GM21529 (cell line): ENCODE results near the gene ZDHHC1.

Experiments used
- ATAC-seq: cut with Tn5 transposase; IDR thresholded peaks from one replicate; pipeline ENCODE4 v1.9.1; 2021; ENCODE audit not compliant: unreplicated experiment

ZDHHC1 gene

DNA sequence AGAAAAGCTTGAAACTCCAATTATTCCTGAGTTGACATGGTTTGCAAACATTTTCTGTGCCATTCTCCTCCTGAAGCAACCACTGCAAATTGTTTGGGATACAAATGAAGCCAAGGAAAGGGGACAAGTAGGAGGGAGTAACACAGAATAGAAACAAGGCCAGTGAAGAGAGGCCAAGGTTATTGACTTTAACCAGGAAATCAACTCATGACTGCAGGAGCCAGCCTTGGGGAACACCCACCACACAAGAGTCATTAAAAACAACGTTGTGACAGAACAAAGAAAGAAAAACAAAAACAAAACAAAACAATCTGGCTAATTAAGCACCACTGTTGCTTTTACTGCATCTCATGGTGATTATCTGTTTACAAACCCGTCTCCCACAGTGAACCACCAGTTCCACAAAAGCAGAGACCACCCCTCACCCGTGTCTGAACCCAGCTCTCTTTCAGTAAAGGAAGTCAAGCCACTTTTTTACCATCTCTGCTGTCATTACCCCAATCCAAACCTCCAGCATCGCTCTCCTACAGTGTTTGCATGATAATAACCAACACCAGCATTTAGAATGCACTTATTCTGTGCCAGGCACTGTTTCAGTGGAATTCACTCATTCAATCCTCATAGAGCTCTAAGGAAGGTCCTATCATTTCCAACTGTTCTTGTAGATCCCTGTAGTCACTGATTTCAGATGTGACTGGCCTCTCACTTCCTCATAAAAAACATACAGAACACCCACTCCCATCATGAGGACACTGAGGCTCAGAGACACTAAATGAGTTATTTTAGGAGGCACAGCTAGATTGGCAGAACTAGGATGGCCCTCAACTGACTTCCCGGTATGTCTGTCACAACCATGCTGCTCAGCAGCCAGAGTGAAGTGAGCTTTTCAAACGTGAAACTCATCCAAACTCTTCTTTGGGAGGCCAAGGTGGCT, 2.0 kb downstream of the ZDHHC1 start:
- no peak for ATAC-seq

DNA sequence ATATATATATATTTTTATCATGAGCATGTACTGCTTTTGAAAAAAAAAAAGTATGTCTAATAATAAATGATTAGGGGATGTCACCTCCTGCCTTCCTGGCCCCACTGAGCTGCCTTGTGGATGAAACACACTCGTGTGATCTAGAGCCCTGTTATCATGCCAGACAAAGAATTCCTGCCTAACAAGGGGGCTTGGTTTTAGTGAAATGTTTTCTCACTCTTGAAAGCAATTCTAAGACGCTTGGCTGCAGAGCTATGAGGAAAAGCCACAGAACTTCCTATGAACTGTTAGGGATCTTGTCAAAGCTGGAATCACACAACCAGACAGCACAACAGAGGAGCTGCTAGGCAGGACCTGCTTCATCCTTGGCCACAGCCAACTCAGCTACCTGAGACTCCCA, 4.0 kb downstream of the ZDHHC1 start:
- no peak for ATAC-seq

DNA sequence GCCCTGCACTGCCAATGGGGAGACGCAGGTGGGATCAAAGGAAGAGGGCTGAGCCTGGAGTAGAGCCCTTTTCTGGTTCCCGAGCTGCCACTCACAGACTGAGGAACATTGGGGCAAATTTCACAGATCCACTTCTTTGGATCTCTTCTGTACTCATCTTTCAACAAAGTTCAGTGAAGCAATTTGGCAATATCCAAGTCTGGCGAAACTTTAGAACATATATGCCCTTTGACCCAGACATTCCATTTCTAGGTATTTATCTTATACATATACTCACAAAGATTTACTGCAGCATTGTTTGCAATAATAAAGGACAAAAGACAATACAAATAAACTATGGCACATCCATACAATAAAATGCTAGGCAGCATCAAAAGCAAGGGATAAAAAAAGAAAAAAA, 4.9 kb downstream of the ZDHHC1 start:
- no peak for ATAC-seq

DNA sequence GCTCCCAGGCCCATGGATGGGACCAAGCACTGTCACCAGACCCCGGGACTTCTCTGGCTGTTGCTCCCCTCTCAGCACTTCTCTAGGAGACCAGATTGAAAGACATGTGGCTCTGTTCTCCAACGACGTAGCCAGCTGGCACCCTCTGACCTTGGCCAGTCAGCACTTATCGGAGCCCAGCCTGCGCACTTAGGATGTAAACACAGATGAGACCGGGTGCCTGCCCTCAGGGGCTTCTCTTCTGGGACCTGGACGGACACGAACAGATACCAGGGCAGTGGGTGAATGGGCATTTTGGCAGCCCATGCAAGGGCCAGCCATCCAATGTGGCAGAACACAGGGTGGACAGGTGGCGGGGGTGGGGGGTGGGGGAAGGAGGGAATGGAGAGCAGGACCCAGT, 6.6 kb downstream of the ZDHHC1 start:
- no peak for ATAC-seq

DNA sequence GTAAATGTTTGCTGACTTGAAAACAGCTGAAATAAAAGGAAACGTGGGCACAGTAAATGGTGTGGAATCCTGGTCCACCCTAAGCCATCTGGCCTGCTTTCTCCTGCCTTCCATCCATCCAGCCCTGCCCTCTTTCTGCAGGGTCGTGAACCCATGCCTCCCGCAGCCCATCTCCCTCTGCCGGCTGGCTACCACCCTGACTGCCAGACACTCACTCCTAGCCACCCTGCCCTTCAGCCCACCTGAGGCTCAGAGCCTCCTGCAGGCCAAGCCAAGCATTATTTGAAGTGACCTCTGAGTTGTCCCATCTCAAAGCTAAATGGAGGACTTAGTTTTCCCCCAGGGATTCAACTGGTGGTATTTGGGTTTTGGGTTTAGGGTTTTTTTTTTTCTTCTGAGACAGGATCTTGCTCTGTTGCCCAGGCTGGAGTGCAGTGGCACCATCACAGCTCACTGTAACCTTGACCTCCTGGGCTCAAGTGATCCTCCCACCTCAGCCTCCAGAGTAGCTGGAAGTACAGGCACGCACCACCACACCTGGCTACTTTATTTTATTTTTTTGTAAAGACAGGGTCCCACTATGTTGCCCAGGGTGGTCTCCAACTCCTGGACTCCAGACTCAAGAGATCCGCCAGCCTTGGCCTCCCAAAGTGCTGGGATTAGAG, 8.4 kb downstream of the ZDHHC1 start:
- no peak for ATAC-seq

DNA sequence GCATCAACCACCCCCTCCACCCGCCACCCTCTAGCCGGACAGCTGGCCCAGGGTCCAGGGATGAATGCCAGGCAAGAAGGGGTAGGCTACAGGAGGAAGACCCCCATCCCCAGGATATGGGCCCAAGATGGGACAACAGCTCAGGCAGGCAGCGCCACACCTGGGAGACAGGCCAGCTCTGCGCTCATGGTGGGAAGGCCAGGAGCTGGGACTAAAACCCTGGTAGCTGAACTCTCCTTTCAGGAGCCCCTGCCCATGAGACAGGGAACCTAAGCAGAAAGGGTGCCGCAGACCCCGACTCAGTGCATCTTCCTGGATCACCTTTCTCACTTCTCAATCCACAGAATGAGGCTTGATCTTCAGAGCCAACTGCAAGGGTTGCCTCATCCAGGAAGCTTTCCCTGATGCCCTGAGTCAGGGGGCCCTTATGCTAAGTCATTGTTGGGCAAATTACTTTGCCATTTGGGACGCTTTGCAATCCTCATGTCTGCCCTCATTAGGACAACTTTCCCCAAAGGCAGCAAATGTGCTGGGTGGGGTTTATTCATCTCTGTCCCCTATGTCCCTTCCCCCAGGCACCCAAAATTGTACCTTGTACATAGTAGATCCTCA, 9.0 kb downstream of the ZDHHC1 start:
- no peak for ATAC-seq

DNA sequence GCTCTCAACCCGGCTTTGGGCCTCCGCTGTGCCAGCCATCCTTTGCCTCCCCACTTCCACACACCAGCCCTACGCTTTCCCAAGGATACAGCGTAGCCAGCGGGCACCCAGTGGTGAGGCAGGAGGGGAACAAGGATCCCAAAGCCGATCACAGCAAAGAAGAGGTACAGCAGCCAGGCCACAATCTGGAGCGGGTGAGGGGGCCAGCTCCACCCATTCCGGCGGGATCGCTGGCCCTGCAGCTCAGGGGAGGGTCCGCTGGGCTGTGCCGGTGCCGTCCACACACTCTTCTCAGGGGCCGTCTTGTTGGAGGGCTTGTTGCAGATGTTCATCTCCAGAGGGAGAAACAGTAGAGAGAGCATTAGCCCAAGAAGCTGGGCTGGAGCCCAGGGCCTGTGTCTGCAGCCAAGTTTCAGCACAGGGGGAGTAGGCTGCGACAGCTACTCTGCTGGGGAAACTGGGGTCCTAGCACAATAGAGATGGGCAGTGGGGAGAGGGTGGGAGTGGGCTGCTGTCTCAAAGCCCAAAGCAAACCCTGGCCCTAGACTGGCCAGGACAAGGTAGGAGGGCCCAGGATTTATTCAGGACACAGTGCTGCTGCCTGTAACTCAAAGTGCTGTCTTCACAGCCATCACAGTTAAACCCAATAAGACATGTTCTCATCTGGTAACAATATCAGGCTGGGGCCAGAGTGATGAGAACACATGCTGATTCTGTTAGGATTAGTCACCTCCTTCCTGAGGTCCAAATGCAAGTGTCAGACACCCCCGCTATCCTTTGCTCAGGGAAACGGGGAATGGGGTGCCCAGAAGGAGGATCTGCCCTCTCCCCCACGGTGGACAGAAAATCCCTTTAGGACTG, 9.9 kb downstream of the ZDHHC1 start:
- ATAC-seq: no peak

DNA sequence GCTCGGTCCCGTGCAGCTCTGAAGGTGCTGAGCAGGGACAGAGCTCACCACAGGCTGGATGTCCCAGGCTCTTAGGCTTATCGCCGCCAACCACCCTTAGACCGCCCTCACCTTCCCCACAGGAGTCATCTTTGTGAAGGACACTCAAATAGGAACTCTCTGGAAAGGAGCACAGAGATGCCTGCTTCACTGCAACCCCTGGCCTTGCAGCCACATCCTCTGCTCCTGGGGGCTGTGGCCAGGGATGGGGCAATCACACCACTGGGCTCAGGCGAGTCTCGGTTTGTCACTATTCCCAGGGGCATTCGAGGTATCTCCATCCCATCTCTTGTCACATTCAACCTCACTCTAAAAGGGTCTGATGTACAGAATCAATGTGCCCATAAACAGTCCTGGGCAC, 10.9 kb downstream of the ZDHHC1 start:
- ATAC-seq: no peak

DNA sequence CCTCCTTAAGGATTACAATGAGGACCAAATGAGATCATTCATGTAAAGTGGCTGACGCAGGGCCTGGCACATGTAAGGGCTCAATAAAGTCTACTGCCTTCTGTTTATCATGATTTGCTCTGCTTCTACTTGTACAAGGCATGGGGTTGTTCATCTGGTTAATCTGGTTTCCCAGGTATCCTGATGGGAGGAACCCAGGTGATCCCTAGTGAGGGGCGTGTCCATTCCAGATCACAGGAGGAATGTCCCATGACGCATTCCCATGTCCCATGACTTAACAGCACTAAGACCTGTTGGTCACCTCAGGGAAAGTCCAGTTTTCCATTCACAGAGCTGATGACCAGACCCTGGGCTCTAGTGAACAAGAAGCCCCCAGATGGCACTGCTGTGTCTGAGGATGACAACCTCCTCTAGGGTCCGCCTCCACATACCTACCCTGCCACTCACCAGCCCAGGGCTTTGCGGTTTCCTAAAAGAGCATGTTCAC, 11.5 kb downstream of the ZDHHC1 start:
- ATAC-seq: no peak

DNA sequence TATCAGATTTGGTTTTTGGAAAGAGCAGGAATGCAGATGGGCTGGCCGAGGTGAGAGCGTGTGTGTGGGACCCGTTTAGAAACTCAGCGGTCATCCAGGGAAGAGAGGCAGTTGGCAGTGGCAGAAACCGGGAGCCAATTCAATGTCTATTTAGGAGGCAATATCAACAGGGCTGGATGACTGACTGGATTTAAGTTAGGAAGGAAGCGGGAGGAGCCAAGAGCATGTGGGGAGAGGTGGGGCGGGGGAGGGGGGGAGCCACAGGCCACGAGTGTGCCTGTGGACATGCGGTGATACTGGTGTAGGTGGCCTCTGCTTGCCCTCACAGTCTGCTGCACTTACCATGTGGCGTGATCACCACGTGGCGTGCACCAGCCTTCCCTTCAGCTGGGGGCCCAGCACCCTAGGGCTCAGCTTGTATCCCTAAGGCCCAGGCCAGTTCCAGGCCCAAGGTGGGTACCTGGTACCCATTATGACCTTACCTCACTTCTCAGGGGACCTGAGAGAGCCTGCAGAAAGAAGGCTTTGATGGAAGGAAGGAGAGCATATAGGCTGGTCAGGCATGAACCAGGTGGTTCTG, 12.2 kb downstream of the ZDHHC1 start:
- ATAC-seq: no peak

DNA sequence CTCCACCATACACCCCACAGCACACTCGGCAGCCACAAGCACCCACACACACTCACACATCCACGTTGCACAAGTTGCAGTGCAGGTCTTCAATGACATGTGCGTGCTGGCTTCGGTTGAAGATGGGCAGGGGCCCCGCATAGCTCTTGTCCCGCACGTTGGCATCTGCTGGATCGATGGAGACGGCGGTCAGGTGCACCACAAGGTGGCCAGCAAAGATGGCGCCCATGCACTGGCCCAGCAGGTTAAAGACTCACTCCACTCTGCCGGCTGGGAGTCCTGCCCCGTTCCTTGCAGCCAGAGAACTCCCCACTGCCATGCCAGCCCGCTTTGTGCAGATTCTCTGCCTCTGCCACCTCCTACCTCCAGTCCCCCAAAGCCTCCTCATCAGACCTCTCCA, 15.4 kb downstream of the ZDHHC1 start:
- ATAC-seq: no peak

DNA sequence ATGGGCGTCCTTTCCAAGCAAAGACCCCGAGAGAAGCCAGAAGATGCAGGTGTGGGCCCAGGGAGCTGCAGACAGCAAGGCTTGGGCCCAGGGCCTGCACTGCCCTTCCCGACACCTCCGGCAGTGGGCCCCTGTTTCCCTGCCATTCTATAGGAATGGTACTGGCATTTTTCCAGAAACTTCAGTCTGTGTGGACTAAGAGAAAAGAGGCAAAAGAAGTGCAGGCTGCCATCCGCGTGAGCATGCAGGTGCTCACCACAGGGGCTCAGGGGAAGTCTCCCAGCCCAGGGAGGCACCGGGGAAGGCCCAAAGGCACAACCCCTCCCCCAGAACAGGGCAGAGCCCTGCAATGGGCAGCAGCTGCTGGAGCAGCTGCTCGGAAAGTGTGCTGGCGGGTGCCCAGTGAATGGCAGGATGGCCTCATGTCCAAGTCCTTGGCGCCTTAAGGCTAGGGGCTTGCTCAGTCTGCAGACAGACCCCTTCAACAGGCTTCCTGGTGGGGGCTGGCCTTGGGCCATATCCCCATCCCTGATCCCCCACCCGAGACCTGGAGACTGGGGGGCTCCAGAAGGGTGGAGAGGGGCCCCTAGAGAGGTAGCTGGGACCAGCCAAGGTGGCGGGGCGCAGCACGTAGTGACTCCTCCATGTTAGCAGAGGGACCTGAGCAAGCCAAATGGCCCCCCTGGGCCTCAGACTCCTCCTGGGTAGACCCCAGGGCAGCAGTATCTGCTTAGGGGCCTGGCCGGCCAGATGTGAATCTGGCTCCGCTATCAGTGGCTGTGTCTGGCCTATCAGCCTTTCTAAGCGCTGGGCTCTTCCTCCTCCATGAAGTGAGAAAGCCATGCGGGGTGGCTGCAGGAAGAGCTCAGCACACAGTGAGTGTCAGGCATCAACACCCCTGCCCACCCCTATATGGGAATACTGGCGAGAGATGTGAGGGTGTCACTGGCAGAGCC, 16.2 kb downstream of the ZDHHC1 start:
- no peak for ATAC-seq

DNA sequence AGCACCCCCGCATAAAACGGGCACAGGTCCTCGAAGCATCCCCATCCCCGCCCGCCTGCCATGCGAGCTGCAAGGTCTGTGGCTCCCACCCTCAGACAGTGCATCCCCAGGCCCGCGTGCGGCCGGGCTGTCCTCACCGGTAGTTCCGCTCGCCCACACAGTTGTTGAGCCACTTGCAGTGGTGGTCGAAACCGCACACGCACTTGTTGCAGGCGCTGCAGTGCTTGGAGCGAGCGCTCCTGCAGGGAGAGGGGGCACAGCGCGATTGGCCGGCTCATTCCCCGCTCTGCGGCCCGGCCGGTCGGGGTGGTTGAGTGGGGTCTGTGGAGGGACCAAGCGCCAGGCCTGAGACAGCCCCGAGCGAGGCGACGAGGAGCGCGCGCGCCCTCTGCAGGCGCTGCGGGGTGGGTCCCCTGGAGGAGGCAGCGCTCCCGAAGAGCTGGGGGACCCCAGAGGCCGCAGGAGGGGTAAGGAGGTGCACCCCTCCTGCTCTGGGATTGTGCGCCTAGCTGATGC, 17.0 kb downstream of the ZDHHC1 start:
- ATAC-seq: no peak

DNA sequence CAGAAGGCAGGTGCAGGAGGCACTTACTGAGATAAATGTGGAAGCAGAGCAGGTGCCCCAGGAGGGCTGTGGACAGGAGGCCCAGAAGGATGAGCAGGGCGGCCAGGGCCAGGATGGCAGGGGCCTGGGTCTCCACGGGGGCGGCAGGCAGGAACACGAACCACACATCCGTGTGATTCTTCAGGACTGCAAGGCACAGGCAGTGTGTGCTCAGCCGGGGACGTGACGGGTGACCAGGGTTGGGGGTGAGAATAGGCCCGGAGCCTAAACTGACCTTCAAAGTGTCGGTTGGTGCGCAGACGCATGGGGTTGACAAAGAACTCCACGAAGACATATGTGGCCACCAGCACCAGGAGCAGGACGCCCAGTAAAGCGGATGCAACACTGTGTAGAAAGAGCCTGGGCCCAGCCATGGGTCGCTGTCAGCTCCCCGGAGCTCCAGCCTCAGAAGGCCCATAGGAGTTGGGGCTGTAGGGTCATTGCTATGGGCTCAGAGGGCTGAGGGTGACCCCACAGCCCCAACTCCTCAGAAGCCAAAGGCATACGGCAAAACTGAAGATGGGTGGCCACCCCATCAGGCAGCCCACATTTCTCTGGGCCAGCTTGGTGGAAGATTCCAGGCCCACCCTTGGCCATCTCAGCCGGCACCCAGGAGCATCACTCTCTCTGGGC, 17.6 kb downstream of the ZDHHC1 start:
- ATAC-seq: no peak

DNA sequence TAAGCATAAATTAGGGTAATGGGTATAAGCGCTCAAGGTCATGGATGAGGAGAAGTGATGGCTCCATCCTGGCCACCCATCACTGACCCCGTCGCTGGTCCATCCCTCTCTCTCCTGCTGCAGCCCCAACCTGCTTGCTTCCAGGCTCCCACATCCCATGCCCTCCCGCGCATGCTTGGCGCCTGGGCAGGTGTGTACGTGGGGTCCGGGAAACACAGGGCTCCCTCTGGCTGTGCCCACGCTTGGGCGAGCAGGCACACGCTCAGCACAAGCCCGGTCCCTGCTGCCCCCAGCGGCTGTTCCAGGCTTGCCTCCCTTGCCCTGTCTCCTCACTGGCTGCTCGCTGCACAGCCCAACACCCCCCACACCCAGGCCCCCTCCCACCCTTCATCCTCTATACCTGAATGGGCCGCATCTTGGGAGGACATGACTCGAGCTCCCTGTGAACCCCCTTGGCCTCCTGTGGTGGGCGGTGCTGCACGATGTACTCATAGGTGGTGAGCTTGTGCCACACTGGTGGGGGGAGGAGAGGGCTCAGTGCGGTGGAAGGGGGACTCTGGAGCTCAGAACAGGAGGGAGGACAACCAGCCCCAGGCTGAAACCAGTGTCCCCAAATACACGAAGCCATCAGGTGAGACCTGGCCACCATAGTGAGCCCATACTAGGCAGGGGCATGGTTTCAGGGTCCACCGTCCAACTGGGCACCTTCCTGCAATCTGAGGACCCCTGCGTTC, 18.3 kb downstream of the ZDHHC1 start:
- no peak for ATAC-seq

DNA sequence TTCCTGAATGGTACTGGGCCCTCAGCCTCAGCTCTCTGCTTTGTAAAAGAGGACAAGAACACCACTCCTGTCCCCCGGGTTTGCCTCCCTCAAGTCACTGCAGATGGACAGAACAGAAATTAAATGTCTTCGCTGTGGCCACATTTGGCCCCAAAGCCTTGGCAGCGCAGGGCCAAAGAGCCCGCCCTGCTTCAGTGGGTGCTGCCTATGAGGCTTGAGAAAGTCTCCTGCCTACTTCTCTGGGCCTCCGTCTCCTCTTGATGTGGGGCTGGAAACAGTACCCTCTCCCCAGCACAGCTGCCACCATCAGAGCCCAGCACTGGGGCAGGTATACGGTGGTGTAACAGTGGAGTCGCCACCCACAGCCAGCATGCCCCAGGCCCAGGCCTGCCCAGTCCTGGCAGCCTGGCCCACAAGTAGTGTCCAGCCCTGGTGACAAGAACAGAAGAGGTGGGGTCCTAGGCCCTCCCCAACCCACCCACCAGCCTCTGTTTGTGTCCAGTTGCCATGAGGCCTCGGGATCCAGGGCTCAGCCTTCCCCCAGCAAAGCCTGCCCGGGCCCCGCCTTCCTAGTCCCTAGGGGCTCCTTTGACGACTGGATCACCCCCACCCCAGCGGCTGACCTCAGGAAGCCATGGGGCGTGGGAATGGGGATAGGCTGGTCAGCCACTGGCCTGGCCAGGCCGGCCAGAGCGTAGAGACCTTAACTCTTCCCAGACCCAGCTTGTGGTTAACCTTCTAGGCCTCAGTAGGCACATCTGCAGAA, 19.1 kb downstream of the ZDHHC1 start:
- ATAC-seq: no peak
